Fibroblast of mammary gland (primary cell): ENCODE measurements around the gene PAX2.
A peak's percentile ranks its signal among the peaks of the same experiment; 100 is the strongest.

Experiments used
- DNase-seq: peaks from one replicate; pipeline ENCODE4 v3.0.0-alpha.2; 2010; ENCODE audit warnings: low read depth
- H3K4me3 ChIP-seq: 2 replicates; pipeline ENCODE4 v1.5.1; 2011; ENCODE audit warnings: low read depth, mild to moderate bottlenecking, low read length, moderate library complexity; ENCODE audit not compliant: control insufficient read depth
- CTCF ChIP-seq: conservative IDR thresholded peaks from 2 replicates; pipeline ENCODE4 v1.5.1; 2011; ENCODE audit warnings: low read depth, low read length, inconsistent platforms; ENCODE audit not compliant: control insufficient read depth, insufficient read depth

PAX2 gene

GRCh38 chr10:100869399-100869798 is 124.0 kb downstream of the PAX2 start:
- no peak for TF ChIP-seq CTCF
- H3K4me3 ChIP-seq, result no peak overlapping the region
- DNase-seq, result no peak

- no peak overlapping the region for H3K4me3 ChIP-seq
- TF ChIP-seq CTCF, result peak; percentile 70
- peak; percentile 44 for DNase-seq
These were observed 126.8 kb downstream of the PAX2 start for GRCh38 chr10:100872034-100872791.

DNA sequence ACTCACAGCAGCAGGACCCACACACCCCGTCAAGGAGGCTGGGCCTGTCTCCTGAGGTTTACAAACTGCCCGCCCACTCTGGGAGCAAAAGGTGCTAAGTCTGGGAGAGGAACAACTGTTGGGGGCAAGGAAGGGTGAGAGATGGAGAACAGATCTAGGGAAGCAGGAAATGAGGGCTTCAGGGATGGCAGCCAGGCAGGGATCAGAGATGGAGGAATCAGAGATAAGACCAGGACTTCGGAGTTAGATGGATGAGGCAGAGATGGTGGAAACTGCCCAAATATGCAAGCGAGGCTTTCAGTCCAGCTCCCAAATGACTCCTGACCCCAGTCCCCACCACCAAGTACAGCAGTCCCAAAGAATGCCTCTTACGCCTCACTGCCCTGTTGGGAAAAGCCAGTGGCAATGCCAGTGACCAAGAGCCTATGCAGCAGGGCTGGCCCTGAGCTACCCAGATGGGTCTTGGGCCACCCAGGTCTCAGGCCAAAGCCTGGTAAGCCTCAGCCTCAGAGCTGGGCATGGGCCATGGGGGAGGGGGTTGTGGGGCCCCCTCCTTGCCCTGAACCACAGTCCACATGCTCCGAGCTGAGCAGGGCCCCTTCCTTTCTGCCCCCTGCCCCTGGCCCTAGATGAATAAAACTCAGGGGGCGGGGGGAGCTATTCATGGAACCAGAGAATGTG is 127.9 kb downstream of the PAX2 start:
- no peak overlapping the region for H3K4me3 ChIP-seq
- no peak for TF ChIP-seq CTCF
- DNase-seq, result no peak

DNA sequence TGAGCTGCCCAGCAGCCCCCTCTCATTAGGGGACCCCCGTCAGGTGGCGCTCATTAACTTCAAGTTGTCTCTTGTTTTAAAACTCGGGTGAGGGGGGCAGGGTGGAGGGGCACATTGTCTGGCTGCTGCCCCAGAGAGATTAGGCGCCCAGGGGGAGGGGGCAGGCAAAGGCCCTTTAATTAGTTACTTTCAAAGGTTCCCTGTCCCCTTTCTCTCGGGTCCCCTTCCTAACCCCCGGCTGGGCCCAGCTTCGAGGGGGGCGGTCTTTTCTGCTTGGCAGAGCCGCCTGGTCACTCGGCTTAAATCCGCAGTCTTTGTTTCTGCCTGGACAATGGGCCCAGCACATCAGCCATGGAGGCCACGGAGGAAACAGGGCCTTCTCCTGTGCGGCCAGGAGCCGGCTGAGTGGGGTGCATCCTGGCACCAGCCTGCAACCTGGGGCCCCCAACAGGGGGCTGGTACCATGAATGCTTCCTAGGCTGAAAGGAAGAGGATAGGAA is 128.5 kb downstream of the PAX2 start:
- no peak for TF ChIP-seq CTCF
- no peak for DNase-seq
- no peak overlapping the region for H3K4me3 ChIP-seq

DNA sequence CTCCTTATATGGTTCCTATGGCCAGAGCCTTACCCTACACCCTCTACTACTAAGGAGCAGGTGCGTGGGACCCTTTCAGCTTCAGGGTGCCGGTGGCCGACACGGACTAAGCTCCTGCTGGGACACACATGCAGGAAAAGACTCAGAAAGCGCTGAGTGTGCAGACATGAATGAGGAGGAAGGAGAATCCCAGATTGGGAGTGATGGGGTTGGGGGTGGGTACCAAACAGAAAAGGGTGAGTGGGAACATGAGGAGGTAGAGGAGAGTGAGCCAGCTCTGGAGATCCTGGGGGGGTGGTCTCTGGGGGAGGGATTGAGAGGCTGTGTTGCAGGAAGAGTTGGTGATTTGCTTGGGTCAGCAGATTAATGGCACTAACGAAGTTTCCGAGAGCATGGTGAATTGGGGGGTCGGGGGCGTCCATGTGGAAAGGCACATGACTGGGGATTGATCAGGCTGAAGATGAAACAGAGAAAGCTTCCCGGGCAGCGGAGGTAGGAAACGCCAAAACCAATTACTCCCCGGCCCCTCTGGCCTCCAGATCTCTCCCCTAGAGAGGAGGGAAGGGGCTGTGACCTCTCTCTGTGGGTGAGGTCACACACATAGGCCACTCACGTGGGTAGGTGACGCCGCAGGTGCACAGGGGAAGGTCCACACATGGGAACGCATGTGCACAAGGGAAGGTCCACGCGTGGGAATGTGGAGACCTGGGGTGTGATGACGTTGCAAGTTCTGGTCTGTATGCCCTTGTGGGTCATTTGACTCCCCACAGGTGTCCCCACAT is 129.5 kb downstream of the PAX2 start:
- H3K4me3 ChIP-seq, result no peak overlapping the region
- DNase-seq, result no peak
- no peak for TF ChIP-seq CTCF

GRCh38 chr10:100875484-100876166 is 130.2 kb downstream of the PAX2 start:
- H3K4me3 ChIP-seq, result no peak overlapping the region
- DNase-seq, result no peak
- TF ChIP-seq CTCF, result no peak
